ENCODE measurements around the gene GPR3.

DNA sequence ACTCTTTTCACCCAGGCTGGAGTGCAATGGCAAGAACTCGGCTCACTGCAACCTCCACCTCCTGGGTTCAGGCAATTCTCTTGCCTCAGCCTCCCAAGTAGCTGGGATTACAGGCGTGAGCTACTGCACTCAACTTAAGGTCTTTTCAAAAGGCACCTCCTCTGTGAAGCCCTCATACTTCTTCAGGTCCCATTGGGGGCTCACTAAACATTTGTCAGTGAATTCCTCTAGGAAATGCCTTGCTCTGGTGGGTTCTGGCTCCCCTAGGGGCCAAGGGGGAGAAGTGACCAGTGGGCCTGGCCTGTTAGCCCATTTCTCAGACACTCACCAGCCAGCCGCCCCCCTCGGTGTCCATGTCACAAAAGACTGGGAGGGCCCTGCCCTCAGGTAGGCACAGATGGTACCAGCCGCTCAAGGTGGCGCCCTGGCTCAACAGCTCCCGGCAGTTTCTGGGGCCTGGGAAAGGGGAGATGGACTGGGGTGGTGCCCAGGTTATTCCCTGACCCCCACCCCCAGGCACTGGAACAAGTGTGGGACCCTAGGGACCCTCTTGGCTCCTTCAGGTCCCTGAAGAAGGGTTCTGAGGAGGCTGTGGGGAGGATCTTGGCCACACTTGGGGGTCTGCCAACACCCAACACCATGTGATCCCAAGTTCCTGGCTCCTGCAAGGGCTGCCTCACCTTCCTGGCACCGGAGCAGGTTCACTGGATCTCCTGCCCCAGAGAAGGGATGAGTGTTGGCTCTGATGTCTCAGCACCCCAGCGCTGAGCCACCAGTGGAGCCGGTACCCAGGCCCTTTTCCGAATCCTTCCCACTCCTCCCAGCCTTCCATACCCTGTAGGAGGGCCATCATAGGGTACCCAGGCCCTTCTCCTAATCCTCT is 19.4 kb upstream of the GPR3 start:
- TF ChIP-seq, protein P1, sequence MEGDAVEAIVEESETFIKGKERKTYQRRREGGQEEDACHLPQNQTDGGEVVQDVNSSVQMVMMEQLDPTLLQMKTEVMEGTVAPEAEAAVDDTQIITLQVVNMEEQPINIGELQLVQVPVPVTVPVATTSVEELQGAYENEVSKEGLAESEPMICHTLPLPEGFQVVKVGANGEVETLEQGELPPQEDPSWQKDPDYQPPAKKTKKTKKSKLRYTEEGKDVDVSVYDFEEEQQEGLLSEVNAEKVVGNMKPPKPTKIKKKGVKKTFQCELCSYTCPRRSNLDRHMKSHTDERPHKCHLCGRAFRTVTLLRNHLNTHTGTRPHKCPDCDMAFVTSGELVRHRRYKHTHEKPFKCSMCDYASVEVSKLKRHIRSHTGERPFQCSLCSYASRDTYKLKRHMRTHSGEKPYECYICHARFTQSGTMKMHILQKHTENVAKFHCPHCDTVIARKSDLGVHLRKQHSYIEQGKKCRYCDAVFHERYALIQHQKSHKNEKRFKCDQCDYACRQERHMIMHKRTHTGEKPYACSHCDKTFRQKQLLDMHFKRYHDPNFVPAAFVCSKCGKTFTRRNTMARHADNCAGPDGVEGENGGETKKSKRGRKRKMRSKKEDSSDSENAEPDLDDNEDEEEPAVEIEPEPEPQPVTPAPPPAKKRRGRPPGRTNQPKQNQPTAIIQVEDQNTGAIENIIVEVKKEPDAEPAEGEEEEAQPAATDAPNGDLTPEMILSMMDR (IDR thresholded peaks at IDR 0.05; ENCODE audit: insufficient read depth, low read depth, low read length) = peak; percentile 13
- TF ChIP-seq EZH2 (IDR thresholded peaks at IDR 0.05; ENCODE audit: insufficient read depth, low read length) = no peak
